HL-60 (cell line): ENCODE results near the gene TMOD1.

Experiments used
- DNase-seq, 2 experiments: peaks; one replicate each; pipeline ENCODE4 v3.0.0-alpha.2; 2010 to 2020; ENCODE audit warnings: low read depth in 1 of 2, low spot score in 1 of 2
- H3K27ac ChIP-seq: fragments of 250-450 bp; sonication (Bioruptor Pico); replicated peaks from 2 replicates; pipeline ENCODE4 v1.5.1; 2020; ENCODE audit warnings: mild to moderate bottlenecking, moderate library complexity
- H3K27me3 ChIP-seq: fragments of 250-450 bp; sonication (Bioruptor Pico); 2 replicates; pipeline ENCODE4 v1.5.1; 2021; ENCODE audit warnings: mild to moderate bottlenecking, moderate library complexity; ENCODE audit not compliant: insufficient read depth, poor library complexity, severe bottlenecking
- H3K4me3 ChIP-seq: replicated peaks from 2 replicates; pipeline ENCODE4 v1.5.1; 2011; ENCODE audit warnings: mild to moderate bottlenecking, control low read depth, low read length; ENCODE audit not compliant: insufficient read depth
- GABPA ChIP-seq: IDR thresholded peaks from 2 replicates; pipeline ENCODE4 v1.6.1; 2012; ENCODE audit warnings: low read depth
- POLR2AphosphoS5 ChIP-seq: IDR thresholded peaks from 2 replicates; pipeline ENCODE4 v1.6.1; 2012; ENCODE audit warnings: low read depth
- REST ChIP-seq: IDR thresholded peaks from 2 replicates; pipeline ENCODE4 v1.6.1; 2012; ENCODE audit warnings: low read depth; ENCODE audit not compliant: insufficient replicate concordance
- SPI1 ChIP-seq: IDR thresholded peaks from 2 replicates; pipeline ENCODE4 v1.6.1; 2012; ENCODE audit warnings: low read depth, mild to moderate bottlenecking, borderline replicate concordance
- TF ChIP-seq, protein P1 (sequence below): IDR thresholded peaks from one replicate; pipeline ENCODE4 v1.5.1; 2011; ENCODE audit warnings: low read length, control low read depth, inconsistent platforms; ENCODE audit not compliant: insufficient read depth

Gene TMOD1

DNA sequence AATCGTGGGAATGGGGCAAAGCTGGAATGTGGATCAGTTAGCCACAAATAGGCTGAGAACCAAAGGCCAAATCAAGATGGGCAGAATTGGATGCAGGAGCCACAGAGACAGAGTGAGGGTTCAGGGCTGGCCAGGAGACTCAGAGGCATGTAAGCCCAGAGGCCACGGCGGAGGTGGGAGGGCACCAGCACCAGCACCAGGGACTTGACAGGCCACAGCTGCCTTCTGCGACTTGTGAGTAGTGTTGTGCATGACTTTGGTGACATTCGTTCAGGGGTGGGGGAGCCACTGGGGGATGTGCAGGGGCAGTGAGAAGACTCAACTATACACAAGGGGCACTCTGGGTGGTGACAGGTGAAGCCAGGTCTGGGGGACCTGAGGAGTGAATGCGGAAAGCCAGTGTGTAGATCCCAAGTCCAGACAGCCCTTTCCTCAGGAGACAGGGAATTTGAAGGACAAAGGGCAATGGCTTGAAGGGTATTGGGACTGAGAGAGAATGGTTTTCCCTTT is 53.2 kb downstream of the TMOD1 start:
- no peak overlapping the region for H3K27ac ChIP-seq
- H3K27me3 ChIP-seq = no peaks in the 10 kb centered on the region
- H3K4me3 ChIP-seq = no peak overlapping the region
- DNase-seq = no peak
- TF ChIP-seq, protein P1, sequence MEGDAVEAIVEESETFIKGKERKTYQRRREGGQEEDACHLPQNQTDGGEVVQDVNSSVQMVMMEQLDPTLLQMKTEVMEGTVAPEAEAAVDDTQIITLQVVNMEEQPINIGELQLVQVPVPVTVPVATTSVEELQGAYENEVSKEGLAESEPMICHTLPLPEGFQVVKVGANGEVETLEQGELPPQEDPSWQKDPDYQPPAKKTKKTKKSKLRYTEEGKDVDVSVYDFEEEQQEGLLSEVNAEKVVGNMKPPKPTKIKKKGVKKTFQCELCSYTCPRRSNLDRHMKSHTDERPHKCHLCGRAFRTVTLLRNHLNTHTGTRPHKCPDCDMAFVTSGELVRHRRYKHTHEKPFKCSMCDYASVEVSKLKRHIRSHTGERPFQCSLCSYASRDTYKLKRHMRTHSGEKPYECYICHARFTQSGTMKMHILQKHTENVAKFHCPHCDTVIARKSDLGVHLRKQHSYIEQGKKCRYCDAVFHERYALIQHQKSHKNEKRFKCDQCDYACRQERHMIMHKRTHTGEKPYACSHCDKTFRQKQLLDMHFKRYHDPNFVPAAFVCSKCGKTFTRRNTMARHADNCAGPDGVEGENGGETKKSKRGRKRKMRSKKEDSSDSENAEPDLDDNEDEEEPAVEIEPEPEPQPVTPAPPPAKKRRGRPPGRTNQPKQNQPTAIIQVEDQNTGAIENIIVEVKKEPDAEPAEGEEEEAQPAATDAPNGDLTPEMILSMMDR = no peak
- no peak for TF ChIP-seq SPI1
- no peak for TF ChIP-seq GABPA
- TF ChIP-seq POLR2AphosphoS5 = no peak
- TF ChIP-seq REST = no peak

DNA sequence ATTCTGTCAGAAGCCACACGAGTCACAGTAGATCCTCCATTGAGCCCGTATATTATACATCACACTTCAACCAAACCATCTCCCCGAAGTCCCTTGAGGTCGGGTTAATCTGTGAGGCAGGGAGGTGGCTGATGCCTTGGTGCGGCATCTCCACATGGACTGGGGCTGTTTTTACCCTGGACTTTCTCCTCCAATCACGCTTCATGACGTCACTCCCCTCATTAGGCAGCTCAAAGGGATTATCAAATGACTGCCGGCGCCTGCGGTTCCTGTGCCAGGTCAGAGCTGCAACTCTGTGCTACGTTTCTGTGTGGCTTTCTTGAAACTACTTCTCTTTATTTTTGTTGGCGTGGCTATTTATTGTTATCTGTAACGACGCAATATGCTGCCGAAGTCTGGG is 53.7 kb downstream of the TMOD1 start:
- TF ChIP-seq REST = no peak
- TF ChIP-seq, protein P1 = no peak
- TF ChIP-seq POLR2AphosphoS5 = no peak
- H3K27me3 ChIP-seq = no peaks in the 10 kb centered on the region
- no peak overlapping the region for H3K27ac ChIP-seq
- no peak for DNase-seq
- H3K4me3 ChIP-seq = no peak overlapping the region

- Histone ChIP-seq H3K27ac (no peak overlapping the region), H3K27me3 (no peaks in the 10 kb centered on the region), H3K4me3 (no peak overlapping the region)
- DNase-seq = no peak
- TF ChIP-seq SPI1 (no peak), REST (no peak), POLR2AphosphoS5 (no peak), GABPA (no peak)
- TF ChIP-seq, protein P1 = no peak
Observed at GRCh38 chr9:97556036-97556720, 54.7 kb downstream of the TMOD1 start.
